ENCODE measurements around the gene TIFAB.

GRCh38 chr5:135497971-135498636 lies 46.0 kb upstream of the TIFAB start:
- no peak for TF ChIP-seq POLR2AphosphoS5 (IDR thresholded peaks at IDR 0.05)
- TF ChIP-seq, protein P1, sequence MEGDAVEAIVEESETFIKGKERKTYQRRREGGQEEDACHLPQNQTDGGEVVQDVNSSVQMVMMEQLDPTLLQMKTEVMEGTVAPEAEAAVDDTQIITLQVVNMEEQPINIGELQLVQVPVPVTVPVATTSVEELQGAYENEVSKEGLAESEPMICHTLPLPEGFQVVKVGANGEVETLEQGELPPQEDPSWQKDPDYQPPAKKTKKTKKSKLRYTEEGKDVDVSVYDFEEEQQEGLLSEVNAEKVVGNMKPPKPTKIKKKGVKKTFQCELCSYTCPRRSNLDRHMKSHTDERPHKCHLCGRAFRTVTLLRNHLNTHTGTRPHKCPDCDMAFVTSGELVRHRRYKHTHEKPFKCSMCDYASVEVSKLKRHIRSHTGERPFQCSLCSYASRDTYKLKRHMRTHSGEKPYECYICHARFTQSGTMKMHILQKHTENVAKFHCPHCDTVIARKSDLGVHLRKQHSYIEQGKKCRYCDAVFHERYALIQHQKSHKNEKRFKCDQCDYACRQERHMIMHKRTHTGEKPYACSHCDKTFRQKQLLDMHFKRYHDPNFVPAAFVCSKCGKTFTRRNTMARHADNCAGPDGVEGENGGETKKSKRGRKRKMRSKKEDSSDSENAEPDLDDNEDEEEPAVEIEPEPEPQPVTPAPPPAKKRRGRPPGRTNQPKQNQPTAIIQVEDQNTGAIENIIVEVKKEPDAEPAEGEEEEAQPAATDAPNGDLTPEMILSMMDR (IDR thresholded peaks at IDR 0.05), result no peak
- TF ChIP-seq POLR2A (IDR thresholded peaks at IDR 0.05), result no peak

All from suprapubic skin (tissue), 4 donors.